Progenitor cell of endocrine pancreas (in vitro differentiated cells): ENCODE results near the gene PSG11. TPM values are rescaled to one million over a fixed set of nuclear protein-coding genes. Genes with fewer than 3 reads are reported as not detected.

Experiments
- DNase-seq: peaks from one replicate; pipeline ENCODE4 v3.0.0; 2021; ENCODE audit warnings: low spot score; ENCODE audit not compliant: unreplicated experiment
- H3K27ac Mint-ChIP-seq: 2 replicates; pipeline ENCODE4 v1.8.0; 2021; ENCODE audit warnings: mild to moderate bottlenecking, moderate library complexity, mixed read lengths
- H3K27me3 Mint-ChIP-seq: 2 replicates; pipeline ENCODE4 v1.8.0; 2021; ENCODE audit warnings: mixed read lengths
- H3K36me3 Mint-ChIP-seq: 2 replicates; pipeline ENCODE4 v1.8.0; 2022; ENCODE audit warnings: mixed read lengths; ENCODE audit not compliant: insufficient read depth
- H3K4me1 Mint-ChIP-seq: 2 replicates; pipeline ENCODE4 v1.8.0; 2021; ENCODE audit warnings: low read depth, mixed read lengths
- H3K4me3 Mint-ChIP-seq: 2 replicates; pipeline ENCODE4 v1.8.0; 2021; ENCODE audit warnings: low read depth, mild to moderate bottlenecking, moderate library complexity, mixed read lengths
- H3K9me3 Mint-ChIP-seq: 2 replicates; pipeline ENCODE4 v1.8.0; 2021; ENCODE audit warnings: low read depth, mixed read lengths
- CTCF ChIP-seq: fragments of 200-600 bp; sonication (generic); IDR thresholded peaks from one replicate; pipeline ENCODE4 v1.5.0; 2021; ENCODE audit warnings: antibody characterized with exemption, mild to moderate bottlenecking; ENCODE audit not compliant: unreplicated experiment
- total RNA-seq: library from RNA; stranded (reverse); gene quantifications from 2 replicates; pipeline ENCODE4 v1.2.1, GENCODE V29; 2021

PSG11 gene
- total RNA-seq, 1 donor from 2014 or later = not detected

- H3K36me3 Mint-ChIP-seq = peaks cover 4% of the 10 kb centered on the region
- H3K27me3 Mint-ChIP-seq = no peaks in the 10 kb centered on the region
- peaks cover 68% of the 10 kb centered on the region for H3K9me3 Mint-ChIP-seq
Observed at GRCh38 chr19:42961119-42961518, 65.2 kb downstream of the PSG11 start.

More at GRCh38 chr19:42961119-42961518, 65.2 kb downstream of the PSG11 start:
- Mint-ChIP-seq H3K4me1 (no peaks in the 10 kb centered on the region), H3K4me3 (no peak overlapping the region), H3K27ac (no peak overlapping the region)
- no peak for DNase-seq
- no peak for TF ChIP-seq CTCF

Other genes with a start within 250 kb of the PSG11 start
- gene PSG1, start 146.8 kb downstream of the PSG11 start, total RNA-seq = not detected in 2 replicates
- gene PSG6, start 108.6 kb downstream of the PSG11 start, total RNA-seq = not detected in 2 replicates
- gene PSG7, start 89.3 kb downstream of the PSG11 start, total RNA-seq = not detected in 2 replicates
- gene PSG2, start 56.2 kb upstream of the PSG11 start, total RNA-seq = not detected in 2 replicates
- not detected in 2 replicates for gene PSG5, start 160.1 kb upstream of the PSG11 start, total RNA-seq
- gene PSG4, start 179.2 kb upstream of the PSG11 start, total RNA-seq = not detected in 2 replicates
- not detected in 2 replicates for gene PSG9, start 243.1 kb upstream of the PSG11 start, total RNA-seq